NCI-H748 (cell line): ENCODE measurements around the gene CCT5.
A peak's percentile ranks its signal among the peaks of the same experiment; 100 is the strongest.
"Not testable (repeated sequence)": the region's sequence is repeated elsewhere in the genome, so short reads cannot be mapped to it uniquely, and the experiment has no call there.

Source experiments
- DNase-seq: peaks from one replicate; lab custom pipeline; 2025; ENCODE audit not compliant: unreplicated experiment; lab: John Stamatoyannopoulos, UW

The CCT5 gene

GRCh38 chr5:10275460-10275859, 25.4 kb downstream of the CCT5 start:
- DNase-seq, result no peak

GRCh38 chr5:10275991-10276390, 25.9 kb downstream of the CCT5 start:
- no peak for DNase-seq

GRCh38 chr5:10276691-10277090, 26.6 kb downstream of the CCT5 start:
- DNase-seq, result no peak

- no peak for DNase-seq
These were observed 27.9 kb downstream of the CCT5 start for GRCh38 chr5:10277773-10278630.

- DNase-seq, result no peak
These were observed 28.7 kb downstream of the CCT5 start for GRCh38 chr5:10278658-10279279.

GRCh38 chr5:10279328-10279727, 29.2 kb downstream of the CCT5 start:
- DNase-seq, result no peak

GRCh38 chr5:10279925-10280720, 30.0 kb downstream of the CCT5 start:
- no peak for DNase-seq

GRCh38 chr5:10283927-10284635, 34.0 kb downstream of the CCT5 start:
- peak; percentile 100 for DNase-seq

- not testable (repeated sequence) for DNase-seq
These were observed 35.3 kb downstream of the CCT5 start for GRCh38 chr5:10285362-10285761.

- DNase-seq, result no peak
These were observed 36.2 kb downstream of the CCT5 start for GRCh38 chr5:10286162-10286861.

- DNase-seq, result no peak
These were observed 36.8 kb downstream of the CCT5 start for GRCh38 chr5:10286862-10287227.

- peak; percentile 100 for DNase-seq
These were observed 38.6 kb downstream of the CCT5 start for GRCh38 chr5:10288592-10289219.

- DNase-seq, result peak; percentile 79
These were observed 39.3 kb downstream of the CCT5 start for GRCh38 chr5:10289353-10289752.

GRCh38 chr5:10289991-10290390, 39.9 kb downstream of the CCT5 start:
- no peak for DNase-seq

GRCh38 chr5:10290438-10290837, 40.4 kb downstream of the CCT5 start:
- no peak for DNase-seq

- DNase-seq, result no peak
These were observed 41.7 kb downstream of the CCT5 start for GRCh38 chr5:10291692-10292339.

GRCh38 chr5:10293907-10294662, 44.0 kb downstream of the CCT5 start:
- no peak for DNase-seq

- no peak for DNase-seq
These were observed 45.7 kb downstream of the CCT5 start for GRCh38 chr5:10295619-10296326.
